SK-N-MC (cell line): ENCODE results near the gene FHIT.
A peak's percentile ranks its signal among the peaks of the same experiment; 100 is the strongest.

Source experiments
- DNase-seq: peaks from one replicate; pipeline ENCODE4 v3.0.0-alpha.2; 2011; ENCODE audit warnings: low read depth, low spot score
- H3K27ac ChIP-seq: fragments of 200-600 bp; sonication (generic); 2 replicates; pipeline ENCODE4 v1.5.1; 2016; ENCODE audit warnings: mixed run types
- H3K36me3 ChIP-seq: fragments of 200-600 bp; sonication (generic); 2 replicates; pipeline ENCODE4 v1.6.1; 2017; ENCODE audit warnings: antibody characterized with exemption, low read length, mixed read lengths; ENCODE audit not compliant: insufficient read depth
- H3K4me3 ChIP-seq: fragments of 200-600 bp; sonication (generic); 2 replicates; pipeline ENCODE4 v1.5.1; 2016
- H3K9ac ChIP-seq: fragments of 200-600 bp; sonication (generic); 2 replicates; pipeline ENCODE4 v1.8.0; 2017; ENCODE audit warnings: mixed run types, mixed read lengths; ENCODE audit not compliant: insufficient read length
- H3K9me3 ChIP-seq: fragments of 200-600 bp; sonication (generic); 2 replicates; pipeline ENCODE4 v1.6.1; 2017; ENCODE audit warnings: low read depth, mild to moderate bottlenecking, antibody characterized with exemption, low read length, moderate library complexity, mixed read lengths
- EZH2 ChIP-seq: fragments of 200-600 bp; sonication (generic); IDR thresholded peaks from one replicate; pipeline ENCODE4 v1.6.1; 2017; ENCODE audit warnings: antibody characterized with exemption
- FOXP2 ChIP-seq: optimal IDR thresholded peaks from 2 replicates; pipeline ENCODE3; 2011; ENCODE audit warnings: mild to moderate bottlenecking, moderate library complexity; ENCODE audit not compliant: insufficient read depth; ENCODE audit errors: extremely low read length, control extremely low read depth
- POLR2AphosphoS5 ChIP-seq: IDR thresholded peaks from 2 replicates; pipeline ENCODE4 v1.6.1; 2012; ENCODE audit warnings: mild to moderate bottlenecking, low read depth, low read length, borderline replicate concordance

Gene FHIT

GRCh38 chr3:60737633-60738399 is 513.4 kb downstream of the FHIT start:
- DNase-seq: no peak
- H3K9ac ChIP-seq: no peak overlapping the region
- TF ChIP-seq FOXP2: no peak
- no peak for TF ChIP-seq EZH2
- no peak for TF ChIP-seq POLR2AphosphoS5
- no peak overlapping the region for H3K27ac ChIP-seq
- no peak overlapping the region for H3K4me3 ChIP-seq
- H3K9me3 ChIP-seq: no peaks in the 10 kb centered on the region
- H3K36me3 ChIP-seq: no peaks in the 10 kb centered on the region

DNA sequence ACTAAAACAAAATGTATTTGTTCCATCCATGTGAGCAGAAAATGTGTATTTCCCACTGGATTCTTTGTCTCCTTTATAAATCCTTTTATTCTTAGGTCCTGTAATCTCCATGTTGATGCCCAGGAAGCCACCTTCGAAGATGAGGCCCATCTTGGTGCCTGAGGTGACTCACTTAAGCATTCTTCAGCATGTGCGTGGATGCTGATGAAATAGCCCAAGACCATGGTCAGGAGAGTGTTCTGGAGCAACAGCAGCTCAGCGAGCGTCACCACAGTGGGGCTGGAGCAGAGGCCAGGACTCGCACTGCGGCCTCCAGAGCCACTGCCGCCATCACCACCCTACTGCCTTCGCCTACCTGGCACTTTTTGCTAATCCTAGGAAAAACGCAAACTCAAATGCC is 520.9 kb downstream of the FHIT start:
- no peak for DNase-seq
- H3K36me3 ChIP-seq: no peaks in the 10 kb centered on the region
- no peak overlapping the region for H3K27ac ChIP-seq
- no peaks in the 10 kb centered on the region for H3K9me3 ChIP-seq
- no peak overlapping the region for H3K9ac ChIP-seq
- no peak for TF ChIP-seq POLR2AphosphoS5
- TF ChIP-seq EZH2: no peak
- no peak for TF ChIP-seq FOXP2
- no peak overlapping the region for H3K4me3 ChIP-seq

- Histone ChIP-seq H3K36me3 (no peaks in the 10 kb centered on the region), H3K4me3 (no peak overlapping the region), H3K9me3 (no peaks in the 10 kb centered on the region), H3K9ac (no peak overlapping the region), H3K27ac (no peak overlapping the region)
- TF ChIP-seq POLR2AphosphoS5: no peak
- TF ChIP-seq FOXP2: no peak
- no peak for TF ChIP-seq EZH2
- DNase-seq: no peak
Measured at GRCh38 chr3:60729056-60729455, 522.2 kb downstream of the FHIT start.

DNA sequence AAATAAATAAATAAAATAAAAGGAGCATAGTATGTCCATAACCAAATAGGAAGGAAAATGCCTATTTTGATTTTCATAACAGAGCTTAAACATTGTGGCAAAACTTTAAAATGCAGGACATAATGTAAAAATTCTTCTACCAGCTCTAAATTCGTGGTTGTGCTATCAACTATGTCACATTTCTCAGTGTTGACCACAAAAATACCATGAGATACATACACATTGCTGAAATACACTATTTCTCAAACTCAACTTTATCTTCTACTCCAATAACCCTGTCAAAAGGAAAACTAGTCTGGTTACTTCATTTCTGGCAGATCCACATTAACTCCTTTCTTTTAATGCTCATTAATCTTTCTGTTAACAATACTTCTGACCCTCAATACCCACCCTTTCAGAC is 523.2 kb downstream of the FHIT start:
- H3K4me3 ChIP-seq: no peak overlapping the region
- H3K9ac ChIP-seq: no peak overlapping the region
- DNase-seq: no peak
- TF ChIP-seq POLR2AphosphoS5: no peak
- no peak for TF ChIP-seq EZH2
- no peak for TF ChIP-seq FOXP2
- no peaks in the 10 kb centered on the region for H3K36me3 ChIP-seq
- no peak overlapping the region for H3K27ac ChIP-seq
- no peaks in the 10 kb centered on the region for H3K9me3 ChIP-seq

- Histone ChIP-seq H3K36me3 (no peaks in the 10 kb centered on the region), H3K9me3 (no peaks in the 10 kb centered on the region), H3K4me3 (no peak overlapping the region), H3K27ac (no peak overlapping the region), H3K9ac (no peak overlapping the region)
- DNase-seq: no peak
- no peak for TF ChIP-seq EZH2
- no peak for TF ChIP-seq POLR2AphosphoS5
- TF ChIP-seq FOXP2: no peak
Measured at GRCh38 chr3:60720736-60721135, 530.5 kb downstream of the FHIT start.

DNA sequence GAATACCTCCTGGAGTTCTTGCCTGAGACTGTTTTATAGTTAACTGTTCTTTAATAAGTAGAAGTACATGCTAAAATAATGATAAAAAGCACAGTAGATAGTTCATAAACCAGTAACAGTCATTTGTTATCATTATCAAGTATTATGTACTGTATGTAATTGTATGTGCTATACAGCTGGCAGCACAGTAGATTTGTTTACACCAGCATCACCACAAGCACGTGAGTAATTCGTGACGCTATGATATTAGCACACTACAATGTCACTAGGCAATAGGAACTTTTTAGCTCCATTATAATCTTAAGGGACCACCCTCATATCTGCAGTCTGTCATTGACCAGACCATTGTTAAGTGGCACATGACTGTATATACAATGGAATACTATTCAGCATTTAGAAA is 534.7 kb downstream of the FHIT start:
- no peak overlapping the region for H3K9ac ChIP-seq
- H3K9me3 ChIP-seq: no peaks in the 10 kb centered on the region
- H3K4me3 ChIP-seq: no peak overlapping the region
- no peak overlapping the region for H3K27ac ChIP-seq
- no peak for DNase-seq
- H3K36me3 ChIP-seq: no peaks in the 10 kb centered on the region
- TF ChIP-seq EZH2: no peak
- no peak for TF ChIP-seq FOXP2
- TF ChIP-seq POLR2AphosphoS5: no peak

- Histone ChIP-seq H3K9ac (no peak overlapping the region), H3K9me3 (no peaks in the 10 kb centered on the region), H3K36me3 (no peaks in the 10 kb centered on the region), H3K4me3 (peak overlapping the region; percentile 36; the same call in 1 of the 2 replicates), H3K27ac (peak overlapping the region; percentile 13; the same call in 1 of the 2 replicates)
- no peak for DNase-seq
- TF ChIP-seq POLR2AphosphoS5 (no peak), FOXP2 (no peak), EZH2 (no peak)
Measured at GRCh38 chr3:60708191-60708975, 542.9 kb downstream of the FHIT start.

DNA sequence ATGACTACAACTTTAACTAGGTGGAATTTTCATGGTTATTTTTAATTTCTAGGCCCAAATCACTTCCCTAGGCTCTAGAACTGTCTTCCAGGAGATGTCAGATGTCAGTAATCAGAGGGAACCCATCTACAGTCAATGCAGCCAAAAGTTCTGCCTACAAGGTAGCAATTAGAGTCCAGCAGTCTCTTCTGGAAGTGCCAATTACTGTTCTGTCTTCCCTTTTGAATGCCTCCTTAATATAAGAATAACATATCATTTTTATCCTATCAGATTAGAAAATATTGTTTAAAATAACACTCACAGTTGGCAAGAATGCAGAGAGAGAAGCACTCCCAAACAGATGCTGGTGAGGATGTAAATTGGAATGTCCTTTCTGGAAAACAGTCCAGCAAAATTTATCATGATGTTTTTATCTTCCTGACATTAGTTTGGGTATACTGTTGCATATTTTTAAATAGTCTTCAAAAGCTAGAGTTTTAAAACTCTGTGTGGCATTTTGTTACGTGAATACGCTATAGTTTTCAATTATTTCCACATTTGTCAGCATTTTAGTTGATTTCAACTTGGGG is 543.7 kb downstream of the FHIT start:
- TF ChIP-seq EZH2 (no peak), FOXP2 (no peak), POLR2AphosphoS5 (no peak)
- DNase-seq: no peak
- Histone ChIP-seq H3K9me3 (no peaks in the 10 kb centered on the region), H3K9ac (no peak overlapping the region), H3K4me3 (no peak overlapping the region), H3K36me3 (no peaks in the 10 kb centered on the region), H3K27ac (no peak overlapping the region)
